ENCODE measurements around the gene SACM1L.

DNA sequence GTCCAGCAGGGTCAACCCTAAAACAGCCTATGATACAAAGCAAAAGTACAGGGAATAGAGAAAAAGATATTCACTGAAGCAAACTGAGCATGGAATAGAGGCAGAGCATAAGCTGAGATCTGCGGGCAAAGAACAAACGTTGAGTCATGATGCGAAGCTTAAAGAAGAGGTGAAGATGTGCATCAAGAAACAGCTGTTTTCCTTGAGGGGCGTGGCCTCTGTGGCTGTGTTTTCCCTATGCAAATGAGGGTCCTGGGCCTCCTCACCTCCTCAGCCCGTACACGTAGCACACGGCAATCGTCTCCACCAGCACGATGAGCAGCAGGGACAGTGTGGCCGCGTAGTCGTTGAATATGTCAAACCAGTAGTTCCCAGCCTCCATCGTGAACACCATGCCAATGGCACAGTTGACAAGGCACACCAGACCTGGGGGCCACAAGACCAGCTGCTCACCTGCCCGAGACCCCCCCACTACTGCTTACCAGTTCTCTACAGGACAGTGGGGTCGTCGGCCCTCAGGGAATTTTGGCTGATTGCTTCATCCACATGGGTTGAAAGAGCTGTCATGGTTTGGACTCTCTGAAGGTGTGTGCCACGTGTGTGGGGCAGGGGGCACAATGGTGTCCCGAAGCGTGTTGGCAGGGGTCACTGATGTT lies 73.6 kb downstream of the SACM1L start:
- TF ChIP-seq POLR2AphosphoS5 (IDR thresholded peaks at IDR 0.05; ENCODE audit: low read depth, low read length) (no peak), TAF1 (IDR thresholded peaks at IDR 0.05; ENCODE audit: low read depth, low read length) (no peak), EP300 (IDR thresholded peaks at IDR 0.05; ENCODE audit: borderline replicate concordance in 1 of 2, low read depth in 2 of 2, low read length in 2 of 2) (no peak), GABPA (IDR thresholded peaks at IDR 0.05; ENCODE audit: borderline replicate concordance, insufficient read depth, low read length) (no peak), EZH2 (IDR thresholded peaks at IDR 0.05; ENCODE audit: low read depth, low read length, severe bottlenecking) (no peak)
- TF ChIP-seq, protein P1, sequence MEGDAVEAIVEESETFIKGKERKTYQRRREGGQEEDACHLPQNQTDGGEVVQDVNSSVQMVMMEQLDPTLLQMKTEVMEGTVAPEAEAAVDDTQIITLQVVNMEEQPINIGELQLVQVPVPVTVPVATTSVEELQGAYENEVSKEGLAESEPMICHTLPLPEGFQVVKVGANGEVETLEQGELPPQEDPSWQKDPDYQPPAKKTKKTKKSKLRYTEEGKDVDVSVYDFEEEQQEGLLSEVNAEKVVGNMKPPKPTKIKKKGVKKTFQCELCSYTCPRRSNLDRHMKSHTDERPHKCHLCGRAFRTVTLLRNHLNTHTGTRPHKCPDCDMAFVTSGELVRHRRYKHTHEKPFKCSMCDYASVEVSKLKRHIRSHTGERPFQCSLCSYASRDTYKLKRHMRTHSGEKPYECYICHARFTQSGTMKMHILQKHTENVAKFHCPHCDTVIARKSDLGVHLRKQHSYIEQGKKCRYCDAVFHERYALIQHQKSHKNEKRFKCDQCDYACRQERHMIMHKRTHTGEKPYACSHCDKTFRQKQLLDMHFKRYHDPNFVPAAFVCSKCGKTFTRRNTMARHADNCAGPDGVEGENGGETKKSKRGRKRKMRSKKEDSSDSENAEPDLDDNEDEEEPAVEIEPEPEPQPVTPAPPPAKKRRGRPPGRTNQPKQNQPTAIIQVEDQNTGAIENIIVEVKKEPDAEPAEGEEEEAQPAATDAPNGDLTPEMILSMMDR (IDR thresholded peaks at IDR 0.05; ENCODE audit: control extremely low read depth in 1 of 3, insufficient read depth in 1 of 3, low read depth in 1 of 3, low read length in 3 of 3), result no peak

Data from H1 (cell line).